ENCODE data around the gene SPDYA.

SPDYA gene

DNA sequence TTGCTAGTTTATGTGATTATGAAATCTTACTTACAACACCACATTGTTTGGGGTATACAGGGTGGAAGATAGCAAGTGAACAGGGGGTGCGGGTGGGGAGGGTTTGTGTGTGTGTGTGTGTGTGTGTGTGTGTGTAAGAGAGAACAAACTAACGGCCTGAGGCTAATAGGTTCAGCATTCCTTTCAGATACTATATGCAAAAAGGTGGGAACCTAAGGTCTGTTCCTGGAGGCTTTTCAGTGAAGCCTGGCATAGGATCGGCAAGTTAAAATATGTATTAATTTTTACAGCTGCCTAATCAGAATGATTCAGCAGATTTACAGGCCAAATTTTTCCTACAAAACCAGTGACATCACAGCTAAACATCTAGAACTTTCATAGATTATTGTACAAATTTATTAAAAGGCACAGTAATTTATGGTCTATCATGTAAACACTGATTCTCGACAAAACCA is 7.6 kb upstream of the SPDYA start:
- TF ChIP-seq, protein P1, sequence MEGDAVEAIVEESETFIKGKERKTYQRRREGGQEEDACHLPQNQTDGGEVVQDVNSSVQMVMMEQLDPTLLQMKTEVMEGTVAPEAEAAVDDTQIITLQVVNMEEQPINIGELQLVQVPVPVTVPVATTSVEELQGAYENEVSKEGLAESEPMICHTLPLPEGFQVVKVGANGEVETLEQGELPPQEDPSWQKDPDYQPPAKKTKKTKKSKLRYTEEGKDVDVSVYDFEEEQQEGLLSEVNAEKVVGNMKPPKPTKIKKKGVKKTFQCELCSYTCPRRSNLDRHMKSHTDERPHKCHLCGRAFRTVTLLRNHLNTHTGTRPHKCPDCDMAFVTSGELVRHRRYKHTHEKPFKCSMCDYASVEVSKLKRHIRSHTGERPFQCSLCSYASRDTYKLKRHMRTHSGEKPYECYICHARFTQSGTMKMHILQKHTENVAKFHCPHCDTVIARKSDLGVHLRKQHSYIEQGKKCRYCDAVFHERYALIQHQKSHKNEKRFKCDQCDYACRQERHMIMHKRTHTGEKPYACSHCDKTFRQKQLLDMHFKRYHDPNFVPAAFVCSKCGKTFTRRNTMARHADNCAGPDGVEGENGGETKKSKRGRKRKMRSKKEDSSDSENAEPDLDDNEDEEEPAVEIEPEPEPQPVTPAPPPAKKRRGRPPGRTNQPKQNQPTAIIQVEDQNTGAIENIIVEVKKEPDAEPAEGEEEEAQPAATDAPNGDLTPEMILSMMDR (IDR thresholded peaks at IDR 0.05; ENCODE audit: low read depth, low read length, poor library complexity, severe bottlenecking): no peak
- TF ChIP-seq EZH2phosphoT487 (IDR thresholded peaks at IDR 0.05; ENCODE audit: borderline replicate concordance, low read length): no peak
- Histone ChIP-seq H3K27me3 (ENCODE audit: control insufficient read depth, low read length) (no peaks in the 10 kb centered on the region), H3K9me3 (ENCODE audit: control insufficient read depth, insufficient read depth, low read length) (no peaks in the 10 kb centered on the region), H3K36me3 (ENCODE audit: control insufficient read depth, low read length) (peaks cover 51% of the 10 kb centered on the region), H3F3A (ENCODE audit: control insufficient read depth, insufficient read depth) (peaks cover 7% of the 10 kb centered on the region), H3K4me2 (ENCODE audit: low read length) (no peak overlapping the region), H3K4me1 (ENCODE audit: control insufficient read depth, low read length) (no peaks in the 10 kb centered on the region), H4K20me1 (ENCODE audit: control insufficient read depth, insufficient read depth, low read depth, low read length) (no peaks in the 10 kb centered on the region), H3K9me2 (replicated peaks; ENCODE audit: control insufficient read depth, low read length) (no peaks in the 10 kb centered on the region), H3K79me2 (ENCODE audit: control insufficient read depth, low read length) (no peaks in the 10 kb centered on the region), H3K27ac (ENCODE audit: low read depth, low read length) (no peak overlapping the region), H3K4me3 (ENCODE audit: low read length) (no peak overlapping the region)

DNA sequence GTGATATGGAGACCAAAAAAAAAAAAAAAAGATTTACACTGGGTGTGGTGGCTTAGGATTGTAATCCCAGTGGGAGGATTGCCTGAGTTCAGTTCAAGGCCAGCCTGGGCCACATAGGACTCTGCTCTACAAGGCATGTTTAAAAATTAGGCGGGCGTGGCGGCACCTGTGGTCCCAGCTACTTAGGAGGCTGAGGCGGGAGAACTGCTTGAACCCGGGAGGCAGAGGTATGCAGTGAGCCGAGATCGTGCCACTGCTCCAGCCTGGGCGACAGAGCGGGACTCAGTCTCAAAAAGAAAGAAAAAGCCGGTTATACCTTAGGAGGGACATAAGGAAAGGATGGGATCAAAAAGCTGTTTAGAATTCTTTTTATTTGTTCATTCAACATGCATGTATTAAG is 707 bp upstream of the SPDYA start:
- no peaks in the 10 kb centered on the region for H3K9me2 ChIP-seq (replicated peaks; ENCODE audit: control insufficient read depth, low read length)
- H3K9me3 ChIP-seq (ENCODE audit: control insufficient read depth, insufficient read depth, low read length): no peaks in the 10 kb centered on the region
- peaks cover 16% of the 10 kb centered on the region for H3F3A ChIP-seq (ENCODE audit: control insufficient read depth, insufficient read depth)
- H3K4me2 ChIP-seq (ENCODE audit: low read length): peak overlapping the region; percentile 76
- no peak overlapping the region; the same call in 1 of the 2 replicates for H3K27ac ChIP-seq (ENCODE audit: low read depth, low read length)
- H3K79me2 ChIP-seq (ENCODE audit: control insufficient read depth, low read length): no peaks in the 10 kb centered on the region
- peaks cover 14% of the 10 kb centered on the region for H3K4me1 ChIP-seq (ENCODE audit: control insufficient read depth, low read length)
- H3K36me3 ChIP-seq (ENCODE audit: control insufficient read depth, low read length): no peaks in the 10 kb centered on the region; the same call in 1 of the 2 replicates
- TF ChIP-seq, protein P1 (IDR thresholded peaks at IDR 0.05; ENCODE audit: low read depth, low read length, poor library complexity, severe bottlenecking): no peak
- TF ChIP-seq EZH2phosphoT487 (IDR thresholded peaks at IDR 0.05; ENCODE audit: borderline replicate concordance, low read length): no peak
- H3K27me3 ChIP-seq (ENCODE audit: control insufficient read depth, low read length): no peaks in the 10 kb centered on the region
- peak overlapping the region; percentile 73 for H3K4me3 ChIP-seq (ENCODE audit: low read length)
- H4K20me1 ChIP-seq (ENCODE audit: control insufficient read depth, insufficient read depth, low read depth, low read length): no peaks in the 10 kb centered on the region

DNA sequence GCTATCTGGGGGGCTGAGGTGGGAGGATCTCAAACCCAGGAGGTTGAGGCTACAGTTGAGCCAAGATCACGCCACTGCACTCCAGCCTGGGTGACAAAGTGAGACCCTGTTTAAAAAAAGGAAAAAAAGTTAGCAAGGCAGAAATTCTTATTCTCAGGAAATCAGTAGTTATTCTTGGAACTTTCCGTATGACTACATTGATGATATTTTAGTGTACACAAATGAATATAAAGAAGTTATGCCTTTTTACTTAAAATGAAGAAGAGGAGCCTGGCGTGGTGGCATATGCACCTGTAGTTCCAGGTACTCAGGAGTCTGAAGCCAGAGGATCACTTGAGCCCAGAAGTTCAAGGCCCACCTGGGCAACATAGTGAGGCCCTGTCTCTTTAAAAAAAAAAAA is 7.4 kb downstream of the SPDYA start:
- no peaks in the 10 kb centered on the region for H3K9me2 ChIP-seq (replicated peaks; ENCODE audit: control insufficient read depth, low read length)
- peaks cover 9% of the 10 kb centered on the region for H3K27me3 ChIP-seq (ENCODE audit: control insufficient read depth, low read length)
- TF ChIP-seq, protein P1 (IDR thresholded peaks at IDR 0.05; ENCODE audit: low read depth, low read length, poor library complexity, severe bottlenecking): no peak
- no peak for TF ChIP-seq EZH2phosphoT487 (IDR thresholded peaks at IDR 0.05; ENCODE audit: borderline replicate concordance, low read length)
- no peaks in the 10 kb centered on the region for H4K20me1 ChIP-seq (ENCODE audit: control insufficient read depth, insufficient read depth, low read depth, low read length)
- H3K4me3 ChIP-seq (ENCODE audit: low read length): no peak overlapping the region
- H3K4me2 ChIP-seq (ENCODE audit: low read length): no peak overlapping the region
- no peak overlapping the region for H3K27ac ChIP-seq (ENCODE audit: low read depth, low read length)
- H3K4me1 ChIP-seq (ENCODE audit: control insufficient read depth, low read length): no peaks in the 10 kb centered on the region
- H3K9me3 ChIP-seq (ENCODE audit: control insufficient read depth, insufficient read depth, low read length): no peaks in the 10 kb centered on the region
- H3F3A ChIP-seq (ENCODE audit: control insufficient read depth, insufficient read depth): no peaks in the 10 kb centered on the region
- no peaks in the 10 kb centered on the region for H3K36me3 ChIP-seq (ENCODE audit: control insufficient read depth, low read length)
- H3K79me2 ChIP-seq (ENCODE audit: control insufficient read depth, low read length): no peaks in the 10 kb centered on the region
